Measurements from ENCODE around the gene CORIN.
A peak's percentile ranks its signal among the peaks of the same experiment; 100 is the strongest.

Gene CORIN

DNA sequence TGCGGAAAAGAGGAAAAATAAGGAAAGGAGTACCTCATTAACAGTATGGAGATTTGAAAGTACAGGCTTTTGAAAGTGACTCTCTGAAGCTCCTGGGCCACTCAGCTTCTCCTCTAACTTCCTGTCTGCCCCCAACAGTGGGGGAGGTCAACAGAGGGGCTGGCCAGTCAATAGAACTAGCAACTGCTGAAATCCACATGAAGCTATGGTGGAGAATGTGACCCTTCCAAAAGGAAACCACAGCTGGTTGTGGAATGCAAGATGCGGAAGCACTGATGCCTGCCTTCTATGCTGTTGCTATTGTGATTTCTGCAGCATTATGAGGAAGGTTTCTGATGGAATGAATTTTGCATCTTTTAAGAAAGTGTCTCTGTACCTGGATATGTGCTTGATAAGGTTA, 2.4 kb downstream of the CORIN start:
- DNase-seq (ENCODE audit: low read depth) = peak; percentile 12

DNA sequence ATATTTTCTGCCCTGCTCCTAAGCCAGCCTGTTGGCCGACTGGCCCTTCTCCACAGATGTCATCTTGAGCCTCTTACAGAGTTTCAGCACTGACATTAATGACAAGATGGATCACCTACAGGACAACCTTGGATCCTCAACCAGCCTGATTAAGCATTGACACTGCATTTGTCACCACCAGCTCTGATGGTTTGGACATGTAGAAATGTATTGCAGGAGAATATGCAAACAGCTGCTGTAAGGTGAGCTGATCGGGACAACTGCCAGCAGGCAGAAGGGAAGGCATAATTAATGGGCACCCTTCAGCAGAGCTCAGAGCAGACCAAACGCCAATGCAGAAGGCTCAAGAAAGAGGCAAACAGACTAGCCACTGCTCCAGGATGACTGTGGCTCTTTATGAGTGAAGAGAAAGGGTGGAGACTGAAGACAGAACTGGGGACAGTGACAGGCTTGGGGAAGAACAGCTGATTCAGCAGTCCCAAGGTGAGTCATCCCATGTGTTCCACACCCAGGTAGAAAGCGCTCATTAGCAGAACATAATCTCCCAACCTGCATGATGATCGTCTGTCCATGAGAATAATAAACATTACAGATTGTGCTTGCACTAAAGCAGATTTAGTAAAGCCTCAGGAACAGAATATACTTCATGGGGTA, 6.7 kb downstream of the CORIN start:
- no peak for DNase-seq (ENCODE audit: low read depth)

DNA sequence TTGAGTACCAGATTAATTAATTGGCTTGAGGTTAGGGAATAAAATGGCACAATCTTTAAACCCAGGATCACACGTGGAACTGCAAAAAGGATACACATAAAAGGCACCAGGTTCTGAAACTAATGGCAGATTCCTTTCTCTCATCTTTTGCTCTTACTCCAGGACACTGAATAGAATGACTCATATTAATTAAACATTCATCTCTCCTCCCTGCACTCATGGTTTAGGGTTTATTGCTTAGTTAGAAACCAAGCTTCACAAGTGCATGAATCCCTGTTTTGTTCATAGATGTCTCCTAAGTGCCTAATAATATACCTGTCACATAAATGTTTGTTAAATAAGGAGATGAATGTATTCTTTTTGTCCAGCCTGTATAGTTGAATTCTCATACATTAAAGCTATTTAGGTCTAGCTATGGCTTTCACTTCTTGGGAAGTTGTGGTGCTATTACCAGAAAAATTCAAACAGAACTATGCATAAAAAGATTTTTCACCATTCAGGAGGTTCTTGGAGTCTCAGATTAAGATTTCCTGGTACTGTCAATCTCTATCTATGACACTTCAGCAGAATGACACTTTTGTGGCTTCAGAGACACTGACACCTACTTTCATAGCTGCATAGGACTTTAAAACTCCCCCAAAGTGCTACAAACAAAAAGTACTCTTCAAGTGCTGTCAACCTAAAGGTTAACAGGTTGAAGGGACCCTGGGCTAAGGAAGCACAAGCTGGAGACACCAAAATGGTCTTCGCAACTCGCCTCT, 7.4 kb downstream of the CORIN start:
- no peak for DNase-seq (ENCODE audit: low read depth)

DNA sequence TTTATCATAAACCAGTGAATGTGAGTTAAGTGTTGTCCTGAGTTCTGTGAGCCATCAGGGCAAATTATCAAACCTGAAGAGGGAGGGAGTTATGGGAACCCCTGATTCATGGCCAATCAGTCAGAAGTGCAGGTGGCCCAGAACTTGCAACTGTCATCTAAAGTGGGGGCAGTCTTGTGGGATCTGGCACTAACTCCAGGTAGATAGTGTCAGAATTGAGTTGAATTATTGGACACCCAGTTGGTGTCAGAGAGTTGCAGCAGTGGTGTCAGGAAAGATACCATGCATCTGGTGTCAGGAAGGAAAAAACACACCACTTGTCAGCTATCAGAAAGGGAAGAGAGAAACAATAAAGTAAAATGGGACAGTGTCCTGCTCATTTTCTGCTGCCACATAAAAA, 8.4 kb downstream of the CORIN start:
- no peak for DNase-seq (ENCODE audit: low read depth)

DNA sequence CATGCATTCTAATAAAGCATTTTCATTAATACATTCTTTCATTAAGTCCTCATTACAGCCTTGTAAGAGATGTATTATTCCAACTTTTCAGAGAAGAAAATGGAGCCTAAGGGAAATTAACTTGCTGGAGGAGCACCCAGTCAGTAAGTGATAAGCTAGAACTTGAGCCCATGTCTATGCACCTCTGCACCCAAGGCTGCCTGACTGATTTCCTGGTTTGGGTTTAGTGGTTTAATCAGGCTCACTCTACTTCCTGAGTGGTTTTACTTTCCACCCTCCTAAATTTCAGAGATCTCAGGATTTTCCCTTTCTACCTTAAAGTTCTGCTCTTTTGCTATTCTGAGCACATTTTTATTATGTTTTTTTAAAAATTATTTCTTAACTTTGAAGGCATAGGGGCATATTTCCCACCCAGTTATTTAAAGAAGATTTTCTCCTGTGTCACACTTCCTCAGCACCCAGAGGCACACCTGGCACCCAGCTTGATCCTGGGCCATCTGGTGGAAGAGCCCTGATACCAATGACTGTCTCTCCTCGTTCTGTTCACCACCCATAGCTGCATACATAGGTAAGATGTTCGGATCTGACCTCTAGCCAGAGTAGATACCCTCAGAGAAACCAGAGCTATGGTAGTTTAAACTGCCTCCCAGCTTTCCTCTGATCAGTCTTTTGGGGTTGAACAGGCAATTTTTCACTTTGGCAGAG, 10.4 kb downstream of the CORIN start:
- DNase-seq (ENCODE audit: low read depth) = no peak

DNA sequence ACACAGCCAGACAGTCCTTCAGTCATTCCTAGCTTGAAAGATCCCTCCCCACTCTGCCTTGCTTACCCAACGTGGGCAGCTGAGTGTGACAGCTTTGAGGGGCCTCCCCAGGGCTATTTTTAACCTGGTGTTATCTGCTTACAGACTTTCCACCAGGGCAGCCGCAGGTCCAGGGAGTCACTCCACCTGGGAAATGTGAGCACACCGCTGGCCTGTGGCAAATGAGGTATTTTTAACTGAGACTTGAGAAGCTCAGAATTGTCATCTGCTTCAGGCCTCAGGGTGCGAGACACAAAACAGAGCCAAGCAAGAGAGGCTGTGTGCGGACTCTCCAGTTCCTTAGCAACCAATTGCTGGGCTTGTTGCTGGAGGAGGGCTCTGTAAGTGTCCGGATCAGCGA, 13.0 kb downstream of the CORIN start:
- no peak for DNase-seq (ENCODE audit: low read depth)

DNA sequence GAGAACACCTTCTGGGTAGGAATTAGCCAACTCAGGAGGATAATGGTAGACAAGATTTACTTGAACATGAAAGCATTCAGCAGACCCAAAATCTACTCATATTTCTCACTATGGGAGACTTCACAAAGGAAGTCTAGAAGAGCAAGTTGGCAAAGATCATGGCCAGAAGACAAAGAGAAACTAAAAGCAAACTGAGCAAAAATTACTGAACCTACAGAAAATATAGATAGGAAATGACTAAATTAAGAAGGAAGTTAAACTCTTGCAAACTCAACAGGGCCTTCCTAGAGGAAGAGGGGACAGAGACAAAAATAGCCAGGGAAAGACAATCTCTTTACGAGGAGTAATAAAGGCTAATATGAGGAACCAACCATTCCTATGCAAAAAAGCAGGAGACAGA, 18.7 kb downstream of the CORIN start:
- DNase-seq (ENCODE audit: low read depth) = no peak

DNA sequence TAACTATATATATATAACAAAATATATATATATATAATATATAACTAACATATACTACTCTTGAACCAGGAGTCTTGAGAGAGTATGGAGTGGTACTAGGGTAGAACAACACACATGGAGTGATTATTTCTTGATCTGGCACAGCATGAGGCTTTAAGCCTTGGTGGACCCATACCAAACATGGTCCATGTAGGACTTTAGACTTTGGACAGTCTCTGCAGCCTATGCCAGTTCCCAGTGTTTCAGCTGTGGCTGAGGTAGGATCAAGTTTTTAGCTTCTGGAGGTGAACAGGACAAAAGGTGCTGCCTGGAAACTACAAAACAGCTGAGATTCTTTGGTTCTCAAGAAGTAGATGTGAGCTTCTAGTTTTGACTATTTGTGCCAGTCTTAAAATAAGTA, 20.6 kb downstream of the CORIN start:
- no peak for DNase-seq (ENCODE audit: low read depth)

DNA sequence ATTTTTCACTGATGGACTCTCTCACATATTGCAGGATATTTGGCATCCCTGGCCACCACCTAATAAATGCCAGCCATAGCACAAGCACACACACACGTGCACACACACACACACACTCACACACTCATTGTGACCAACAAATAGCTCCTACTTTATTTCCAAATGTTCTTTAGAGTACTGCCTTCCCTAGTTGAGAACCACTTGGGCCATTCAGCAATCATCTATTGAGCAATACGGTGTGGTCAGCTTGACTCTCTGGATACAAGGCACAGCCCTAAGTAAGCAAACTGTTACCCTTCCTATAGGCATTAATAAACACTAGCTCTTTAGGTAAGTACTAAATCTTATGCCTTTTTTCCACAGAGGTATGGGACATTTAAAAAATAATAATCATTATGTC, 21.1 kb downstream of the CORIN start:
- DNase-seq (ENCODE audit: low read depth) = no peak

DNA sequence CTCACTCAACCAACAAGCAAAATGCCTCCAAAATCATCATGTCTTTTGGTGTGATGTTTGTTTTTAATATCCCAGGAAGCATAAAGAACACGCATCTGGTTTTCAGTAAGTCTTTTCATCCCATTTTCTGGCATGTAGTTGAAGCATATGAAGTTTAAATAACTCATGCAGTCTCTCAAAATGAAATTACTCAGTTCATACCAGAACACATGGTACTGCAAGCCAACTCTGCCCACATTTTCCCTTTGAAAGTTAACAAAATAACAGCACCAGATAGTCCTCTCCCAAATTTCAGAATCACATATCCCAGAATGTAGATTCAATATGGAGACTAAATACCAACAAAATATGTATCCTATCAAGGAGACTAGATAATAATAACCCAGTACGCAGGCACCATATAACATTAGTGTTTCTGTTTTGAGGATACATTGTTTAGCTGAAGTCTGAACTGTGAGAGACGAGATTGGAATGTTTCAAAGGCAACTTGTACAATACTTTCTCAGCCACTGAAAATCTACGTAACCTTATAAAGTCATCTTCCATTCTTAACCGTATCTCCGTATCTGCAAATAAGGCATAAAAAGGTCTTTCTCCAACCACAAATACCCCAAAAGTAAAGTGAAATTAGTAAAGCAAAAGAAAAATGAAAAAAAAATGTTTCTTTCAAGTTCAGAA, 23.1 kb downstream of the CORIN start:
- peak; percentile 22 for DNase-seq (ENCODE audit: low read depth)

DNA sequence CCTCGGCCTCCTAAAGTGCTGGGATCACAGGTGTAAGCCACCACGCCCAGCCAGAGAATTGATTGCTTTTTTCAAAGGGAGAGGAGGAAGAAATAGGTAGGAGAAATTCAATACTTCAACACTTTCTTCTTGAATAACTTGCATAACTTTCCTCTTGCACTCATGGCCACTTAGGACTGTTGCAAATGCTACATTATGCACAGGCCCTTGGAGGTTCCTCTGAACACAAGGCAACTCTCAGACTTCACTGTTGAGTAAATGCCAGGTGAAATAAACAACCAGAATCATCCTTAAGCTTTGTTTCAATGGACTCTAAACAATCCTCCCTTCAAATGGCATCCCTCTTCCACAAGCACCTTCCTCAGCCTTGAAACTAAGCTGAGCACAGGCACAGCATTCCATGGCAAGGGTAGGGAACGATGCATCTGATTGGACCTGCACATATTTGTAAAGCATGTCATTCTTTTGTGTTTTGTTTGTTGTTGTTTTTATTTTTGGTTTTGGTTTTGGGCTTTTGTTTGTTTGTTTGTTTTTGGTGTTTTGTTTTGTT, 28.1 kb downstream of the CORIN start:
- DNase-seq (ENCODE audit: low read depth) = no peak

DNA sequence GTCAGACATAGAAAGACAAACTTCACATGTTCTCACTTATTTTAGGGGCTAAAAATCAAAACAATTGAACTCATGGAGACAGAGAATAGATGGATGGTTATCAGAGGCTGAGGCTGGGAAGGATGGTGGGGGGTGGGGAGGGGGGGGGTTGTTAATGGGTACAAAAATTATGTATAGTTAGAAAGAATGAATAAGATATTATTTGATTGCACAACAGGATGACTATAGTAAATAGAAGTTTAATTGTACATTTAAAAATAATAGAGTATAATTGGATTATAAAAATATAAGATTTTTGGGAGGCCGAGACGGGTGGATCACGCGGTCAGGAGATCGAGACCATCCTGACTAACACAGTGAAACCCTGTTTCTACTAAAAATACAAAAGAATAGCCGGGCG, 33.3 kb downstream of the CORIN start:
- DNase-seq (ENCODE audit: low read depth) = no peak

DNA sequence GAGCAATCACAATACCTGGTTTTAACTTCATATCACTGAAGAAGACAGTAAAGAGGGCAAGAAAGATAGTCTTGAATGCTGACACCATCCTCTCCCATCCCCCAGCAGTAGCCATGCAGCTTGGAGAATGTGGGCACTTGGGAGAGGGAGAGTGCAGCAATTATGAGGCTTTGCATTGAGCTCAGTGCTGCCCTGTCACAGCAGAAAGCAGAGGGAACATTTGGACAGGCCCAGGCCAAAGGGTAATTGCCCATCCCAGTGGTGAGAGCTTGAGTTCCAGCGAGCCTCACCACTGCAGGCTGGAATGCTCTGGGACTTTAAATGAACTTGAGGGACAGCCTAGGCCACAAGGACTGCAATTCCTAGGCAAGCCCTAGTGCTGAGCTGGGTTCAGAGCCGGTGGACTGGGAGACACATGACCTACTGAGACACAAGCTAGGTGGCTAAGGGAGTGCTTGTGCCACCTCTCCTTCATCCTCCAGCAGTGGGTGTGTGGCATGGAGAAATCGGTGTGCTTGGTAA, 36.3 kb downstream of the CORIN start:
- no peak for DNase-seq (ENCODE audit: low read depth)

DNA sequence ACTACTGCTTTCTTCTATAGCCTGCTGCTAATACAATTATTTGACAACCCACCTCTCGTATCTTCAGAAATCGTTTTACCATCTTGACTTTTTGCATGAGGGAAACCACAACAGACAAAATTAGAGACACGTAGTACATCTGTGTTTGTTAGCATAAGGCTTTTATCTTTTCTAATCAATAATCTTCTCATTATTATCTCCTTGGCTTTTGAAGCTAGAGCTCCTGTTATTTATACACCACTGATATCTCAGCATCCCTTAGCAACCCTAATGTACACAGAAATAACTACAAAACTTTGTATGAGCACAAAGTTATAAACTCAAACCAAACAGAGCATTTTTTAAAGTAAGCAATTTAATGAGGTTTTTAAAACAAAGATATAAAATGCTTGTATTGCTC, 39.7 kb downstream of the CORIN start:
- no peak for DNase-seq (ENCODE audit: low read depth)

DNA sequence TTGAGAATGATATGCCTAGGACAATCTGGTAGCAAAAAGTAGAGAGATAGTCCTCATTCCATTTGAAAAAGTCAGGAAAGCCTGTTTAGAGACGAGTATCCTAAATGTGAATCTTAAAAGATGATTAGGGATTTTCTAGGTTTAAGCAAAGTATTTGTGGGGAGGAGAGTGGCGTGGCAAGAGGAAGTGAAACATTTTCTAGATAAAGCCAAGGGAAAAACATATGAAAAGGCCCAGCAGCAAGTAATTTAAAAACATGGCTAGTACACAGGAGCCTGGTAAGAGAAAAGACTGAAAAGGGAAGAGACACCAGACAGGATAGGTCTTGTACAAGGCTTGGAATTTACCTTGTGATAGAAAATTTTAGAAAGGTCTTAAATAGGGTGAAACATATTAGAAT, 45.9 kb downstream of the CORIN start:
- no peak for DNase-seq (ENCODE audit: low read depth)

DNA sequence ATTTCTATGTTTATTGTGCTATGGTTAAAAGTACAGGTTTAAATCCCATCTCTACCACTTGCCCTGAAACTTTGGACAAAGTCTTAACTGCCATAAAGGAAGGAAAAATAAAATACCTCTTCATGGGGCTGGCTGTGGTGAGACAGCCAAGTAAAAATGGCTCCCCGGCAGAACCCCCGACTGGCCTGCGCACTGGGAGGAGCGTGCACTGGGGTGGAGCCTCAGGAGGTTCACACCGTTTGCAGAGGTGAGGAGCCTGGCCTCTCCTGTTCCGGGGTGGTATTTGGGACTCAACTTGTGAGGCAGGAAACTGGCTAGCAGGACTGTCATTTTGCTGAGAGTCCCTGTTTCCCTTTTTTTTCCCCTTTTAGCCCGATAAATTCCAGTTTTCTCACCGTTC, 47.8 kb downstream of the CORIN start:
- DNase-seq (ENCODE audit: low read depth) = no peak

DNA sequence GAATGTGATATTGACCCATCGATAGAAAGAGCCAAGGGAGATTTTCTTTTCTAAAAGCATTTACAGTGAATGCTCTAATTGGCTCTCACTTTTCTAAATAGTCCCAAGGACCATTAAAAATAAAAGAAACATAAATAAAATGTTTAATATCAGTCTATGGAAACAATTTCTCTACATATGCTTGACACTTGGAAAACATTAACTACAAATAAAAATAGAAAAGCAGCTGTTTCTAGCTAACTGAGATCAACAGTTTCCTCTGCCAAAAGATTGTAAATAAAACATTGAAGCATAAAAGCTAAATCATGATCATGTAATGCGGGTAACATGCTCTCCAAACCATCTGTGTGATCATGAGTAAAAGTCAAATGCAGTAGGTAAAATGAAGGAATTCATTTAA, 49.7 kb downstream of the CORIN start:
- DNase-seq (ENCODE audit: low read depth) = no peak

DNA sequence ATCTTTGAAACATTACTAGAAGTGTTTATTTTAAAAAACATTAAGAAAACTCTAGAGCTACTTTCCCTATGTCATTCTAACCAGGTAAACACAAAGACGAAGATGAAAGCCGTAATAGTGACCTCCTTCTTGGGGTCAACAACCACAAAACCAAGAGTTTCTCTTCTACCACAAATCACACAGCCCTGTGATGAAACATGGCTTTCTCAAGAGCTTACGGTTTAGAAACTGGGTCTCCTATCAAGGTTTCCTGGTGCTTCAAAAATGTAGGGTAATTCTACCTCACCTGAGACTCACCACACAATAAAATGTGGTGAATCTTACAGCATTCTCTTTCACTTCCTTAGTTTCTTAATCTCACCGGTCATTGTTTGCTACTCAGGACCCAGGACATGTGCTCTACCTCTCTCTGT, 50.9 kb downstream of the CORIN start:
- no peak for DNase-seq (ENCODE audit: low read depth)

DNA sequence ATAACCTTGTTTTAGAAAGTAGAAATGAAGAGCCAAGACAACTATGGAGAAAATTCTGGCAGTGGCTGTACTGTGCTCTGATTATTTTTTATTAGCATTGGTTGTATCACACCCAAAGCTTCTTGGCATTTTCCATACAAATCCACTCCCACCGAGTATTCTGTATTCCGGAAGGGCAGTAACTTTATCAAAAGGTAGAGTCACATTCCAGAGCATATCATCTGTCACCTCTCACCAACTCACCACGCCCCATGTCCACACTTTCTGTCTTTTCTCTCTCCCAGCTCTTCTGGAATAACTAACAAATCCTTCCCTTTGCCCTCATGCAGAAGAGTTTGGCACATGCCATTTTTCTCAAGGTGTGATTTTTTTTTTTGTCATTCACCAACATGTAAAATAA, 52.7 kb downstream of the CORIN start:
- DNase-seq (ENCODE audit: low read depth) = no peak

DNA sequence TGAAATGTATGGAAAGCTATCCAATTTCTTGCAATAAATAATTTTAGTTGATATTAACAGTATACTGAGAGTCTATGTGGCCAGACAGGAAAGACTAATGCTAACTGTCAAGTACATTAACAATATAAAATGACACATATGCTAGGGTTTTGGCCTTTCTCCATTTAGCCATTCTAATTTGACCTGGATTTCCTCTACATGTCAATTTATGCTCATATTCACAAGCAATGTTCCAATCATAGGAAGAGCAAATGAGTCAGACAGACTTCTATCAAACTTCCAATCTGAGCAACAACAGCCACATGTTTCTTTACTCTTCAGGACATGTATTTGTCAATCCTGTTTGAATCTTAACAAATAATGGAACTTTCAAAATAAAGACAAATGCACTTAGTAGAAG, 53.6 kb downstream of the CORIN start:
- DNase-seq (ENCODE audit: low read depth) = peak; percentile 2

DNA sequence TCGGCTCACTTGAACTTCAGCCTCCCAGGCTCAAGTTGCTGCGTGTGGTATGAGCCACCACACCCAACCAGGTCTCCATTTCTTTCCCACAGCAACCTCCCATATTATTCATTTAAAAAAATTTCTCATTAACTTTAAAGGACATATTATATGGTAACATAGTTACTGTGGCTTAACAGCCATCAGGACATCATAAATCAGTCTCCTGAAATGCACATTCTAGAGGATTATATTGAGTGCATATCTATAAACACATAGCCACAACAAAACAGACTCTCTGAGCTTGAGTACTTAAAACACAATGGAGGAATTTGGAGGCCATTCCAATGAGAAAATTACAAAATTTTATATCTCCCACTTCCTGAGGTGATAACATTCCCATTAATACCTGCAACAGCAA, 61.5 kb downstream of the CORIN start:
- DNase-seq (ENCODE audit: low read depth) = no peak

DNA sequence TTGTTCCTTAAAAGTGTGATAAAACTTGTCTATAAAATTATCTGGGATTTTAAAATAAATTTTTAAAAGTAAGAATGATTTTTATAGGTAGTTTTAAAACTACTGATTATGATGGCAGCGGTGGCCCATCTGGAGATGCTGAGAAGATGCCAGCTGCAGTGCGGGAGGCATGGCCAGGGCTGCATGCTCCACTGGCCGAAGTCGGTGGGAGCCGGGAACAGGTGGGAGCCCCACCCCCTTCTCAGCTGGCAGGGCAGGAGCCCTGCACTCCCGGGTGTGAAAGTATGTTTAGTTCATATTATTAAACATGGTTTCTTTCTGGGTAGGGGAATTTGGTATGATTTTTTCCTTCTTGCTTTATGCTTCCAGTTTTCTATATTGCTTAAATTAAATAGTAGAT, 63.8 kb downstream of the CORIN start:
- DNase-seq (ENCODE audit: low read depth) = no peak

All from ELR (cell line).